ENCODE measurements around the gene TAF15.

TAF15 gene

GRCh38 chr17:35796942-35797341, 12.3 kb upstream of the TAF15 start:
- peaks cover 0 to 4% (median 0%) of the 10 kb centered on the region in 5 donors for H3K9me3 ChIP-seq (ENCODE audit: control insufficient read depth in 5 of 5, low read length in 5 of 5)
- no peak overlapping the region for H3K27ac ChIP-seq (ENCODE audit: low read depth, low read length)
- H3K9ac ChIP-seq (ENCODE audit: low read length in 5 of 5), result no peak overlapping the region
- peaks cover 6 to 65% (median 62%) of the 10 kb centered on the region in 5 donors for H3K4me1 ChIP-seq (ENCODE audit: control insufficient read depth in 5 of 5, insufficient read depth in 5 of 5, low read length in 5 of 5)
- no peak overlapping the region for H3K4me3 ChIP-seq (ENCODE audit: low read depth in 1 of 5, low read length in 5 of 5)
- no peaks in the 10 kb centered on the region for H3K36me3 ChIP-seq (ENCODE audit: control insufficient read depth in 5 of 5, insufficient read depth in 5 of 5, low read length in 5 of 5)
- H3K27me3 ChIP-seq (ENCODE audit: control insufficient read depth in 5 of 5, insufficient read depth in 4 of 5, low read length in 5 of 5), result peaks cover 0 to 2% (median 0%) of the 10 kb centered on the region in 5 donors

DNA sequence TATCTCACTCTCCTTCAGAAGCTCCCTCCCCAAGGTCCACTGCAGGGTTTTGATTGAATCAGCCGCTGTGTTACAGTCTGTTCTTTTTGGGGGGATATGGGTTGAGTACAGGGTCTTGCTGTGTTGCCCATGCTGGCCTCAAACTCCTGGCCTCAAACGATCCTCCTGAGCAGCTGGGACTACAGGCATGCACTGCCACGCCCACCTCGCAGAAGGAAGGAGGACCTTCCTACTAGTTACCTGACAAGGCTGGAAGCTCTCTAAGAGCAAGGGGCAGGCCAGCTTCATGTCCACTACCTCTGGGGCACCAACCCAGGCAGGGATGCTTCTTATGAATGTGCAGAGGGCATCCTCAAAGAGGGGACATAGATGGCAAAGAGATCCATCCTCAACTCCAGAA, 11.9 kb upstream of the TAF15 start:
- Histone ChIP-seq H3K27ac (ENCODE audit: low read depth, low read length) (no peak overlapping the region), H3K9me3 (ENCODE audit: control insufficient read depth in 5 of 5, low read length in 5 of 5) (peaks cover 0 to under 1% (median 0%) of the 10 kb centered on the region in 5 donors), H3K4me1 (ENCODE audit: control insufficient read depth in 5 of 5, insufficient read depth in 5 of 5, low read length in 5 of 5) (peaks cover 6 to 60% (median 60%) of the 10 kb centered on the region in 5 donors), H3K4me3 (ENCODE audit: low read depth in 1 of 5, low read length in 5 of 5) (no peak overlapping the region), H3K27me3 (ENCODE audit: control insufficient read depth in 5 of 5, insufficient read depth in 4 of 5, low read length in 5 of 5) (peaks cover 0 to 2% (median 0%) of the 10 kb centered on the region in 5 donors), H3K36me3 (ENCODE audit: control insufficient read depth in 5 of 5, insufficient read depth in 5 of 5, low read length in 5 of 5) (no peaks in the 10 kb centered on the region), H3K9ac (ENCODE audit: low read length in 5 of 5) (no peak overlapping the region)

- H3K36me3 ChIP-seq (ENCODE audit: control insufficient read depth in 5 of 5, insufficient read depth in 5 of 5, low read length in 5 of 5), result no peaks in the 10 kb centered on the region
- H3K4me3 ChIP-seq (ENCODE audit: low read depth in 1 of 5, low read length in 5 of 5), result no peak overlapping the region
- H3K27ac ChIP-seq (ENCODE audit: low read depth, low read length), result no peak overlapping the region
- no peak overlapping the region for H3K9ac ChIP-seq (ENCODE audit: low read length in 5 of 5)
- peaks cover 0 to 2% (median 0%) of the 10 kb centered on the region in 5 donors for H3K27me3 ChIP-seq (ENCODE audit: control insufficient read depth in 5 of 5, insufficient read depth in 4 of 5, low read length in 5 of 5)
- no peaks in the 10 kb centered on the region for H3K9me3 ChIP-seq (ENCODE audit: control insufficient read depth in 5 of 5, low read length in 5 of 5)
- peaks cover 6 to 55% (median 55%) of the 10 kb centered on the region in 5 donors for H3K4me1 ChIP-seq (ENCODE audit: control insufficient read depth in 5 of 5, insufficient read depth in 5 of 5, low read length in 5 of 5)
These were observed 11.4 kb upstream of the TAF15 start for GRCh38 chr17:35797918-35798317.

- Histone ChIP-seq H3K4me1 (ENCODE audit: control insufficient read depth in 5 of 5, insufficient read depth in 5 of 5, low read length in 5 of 5) (peaks cover 8 to 40% (median 36%) of the 10 kb centered on the region in 5 donors), H3K9ac (ENCODE audit: low read length in 5 of 5) (no peak overlapping the region), H3K27ac (ENCODE audit: low read depth, low read length) (no peak overlapping the region)
These were observed 9.3 kb upstream of the TAF15 start for GRCh38 chr17:35799942-35800341.

GRCh38 chr17:35801583-35802224, 7.6 kb upstream of the TAF15 start:
- Histone ChIP-seq H3K4me3 (ENCODE audit: low read depth in 1 of 5, low read length in 5 of 5) (no peak overlapping the region), H3K9me3 (ENCODE audit: control insufficient read depth in 5 of 5, low read length in 5 of 5) (no peaks in the 10 kb centered on the region), H3K27ac (ENCODE audit: low read depth, low read length) (peak overlapping the region; percentile 50), H3K9ac (ENCODE audit: low read length in 5 of 5) (no peak overlapping the region), H3K36me3 (ENCODE audit: control insufficient read depth in 5 of 5, insufficient read depth in 5 of 5, low read length in 5 of 5) (no peaks in the 10 kb centered on the region), H3K4me1 (ENCODE audit: control insufficient read depth in 5 of 5, insufficient read depth in 5 of 5, low read length in 5 of 5) (peaks cover 5 to 28% (median 24%) of the 10 kb centered on the region in 5 donors), H3K27me3 (ENCODE audit: control insufficient read depth in 5 of 5, insufficient read depth in 4 of 5, low read length in 5 of 5) (no peaks in the 10 kb centered on the region)

More at GRCh38 chr17:35799942-35800341, 9.3 kb upstream of the TAF15 start:
- Histone ChIP-seq H3K27me3 (ENCODE audit: control insufficient read depth in 5 of 5, insufficient read depth in 4 of 5, low read length in 5 of 5) (peaks cover 0 to 2% (median 0%) of the 10 kb centered on the region in 5 donors), H3K9me3 (ENCODE audit: control insufficient read depth in 5 of 5, low read length in 5 of 5) (no peaks in the 10 kb centered on the region), H3K4me3 (ENCODE audit: low read depth in 1 of 5, low read length in 5 of 5) (no peak overlapping the region), H3K36me3 (ENCODE audit: control insufficient read depth in 5 of 5, insufficient read depth in 5 of 5, low read length in 5 of 5) (no peaks in the 10 kb centered on the region)

- H3K27me3 ChIP-seq (ENCODE audit: control insufficient read depth in 5 of 5, insufficient read depth in 4 of 5, low read length in 5 of 5), result no peaks in the 10 kb centered on the region
- no peak overlapping the region for H3K4me3 ChIP-seq (ENCODE audit: low read depth in 1 of 5, low read length in 5 of 5)
- peaks cover 5 to 38% (median 27%) of the 10 kb centered on the region in 5 donors for H3K4me1 ChIP-seq (ENCODE audit: control insufficient read depth in 5 of 5, insufficient read depth in 5 of 5, low read length in 5 of 5)
- H3K9me3 ChIP-seq (ENCODE audit: control insufficient read depth in 5 of 5, low read length in 5 of 5), result no peaks in the 10 kb centered on the region
- no peak overlapping the region for H3K27ac ChIP-seq (ENCODE audit: low read depth, low read length)
- no peak overlapping the region for H3K9ac ChIP-seq (ENCODE audit: low read length in 5 of 5)
- H3K36me3 ChIP-seq (ENCODE audit: control insufficient read depth in 5 of 5, insufficient read depth in 5 of 5, low read length in 5 of 5), result no peaks in the 10 kb centered on the region
These were observed 4.6 kb upstream of the TAF15 start for GRCh38 chr17:35804658-35805192.

- H3K4me3 ChIP-seq (ENCODE audit: low read depth in 1 of 5, low read length in 5 of 5), result no peak overlapping the region
- H3K36me3 ChIP-seq (ENCODE audit: control insufficient read depth in 5 of 5, insufficient read depth in 5 of 5, low read length in 5 of 5), result no peaks in the 10 kb centered on the region
- H3K9me3 ChIP-seq (ENCODE audit: control insufficient read depth in 5 of 5, low read length in 5 of 5), result no peaks in the 10 kb centered on the region
- no peak overlapping the region for H3K27ac ChIP-seq (ENCODE audit: low read depth, low read length)
- H3K4me1 ChIP-seq (ENCODE audit: control insufficient read depth in 5 of 5, insufficient read depth in 5 of 5, low read length in 5 of 5), result peaks cover 7 to 35% (median 31%) of the 10 kb centered on the region in 5 donors
- no peak overlapping the region for H3K9ac ChIP-seq (ENCODE audit: low read length in 5 of 5)
- H3K27me3 ChIP-seq (ENCODE audit: control insufficient read depth in 5 of 5, insufficient read depth in 4 of 5, low read length in 5 of 5), result no peaks in the 10 kb centered on the region
These were observed 1.7 kb upstream of the TAF15 start for GRCh38 chr17:35807371-35808144.

GRCh38 chr17:35808240-35808961, 883 bp upstream of the TAF15 start:
- Histone ChIP-seq H3K36me3 (ENCODE audit: control insufficient read depth in 5 of 5, insufficient read depth in 5 of 5, low read length in 5 of 5) (no peaks in the 10 kb centered on the region), H3K4me3 (ENCODE audit: low read depth in 1 of 5, low read length in 5 of 5) (peak overlapping the region; percentile 67 to 94 (median 90)), H3K9ac (ENCODE audit: low read length in 5 of 5) (peak overlapping the region in 4 of 5 donors; percentile 53 to 97 (median 94)), H3K9me3 (ENCODE audit: control insufficient read depth in 5 of 5, low read length in 5 of 5) (no peaks in the 10 kb centered on the region), H3K27ac (ENCODE audit: low read depth, low read length) (peak overlapping the region; percentile 90), H3K27me3 (ENCODE audit: control insufficient read depth in 5 of 5, insufficient read depth in 4 of 5, low read length in 5 of 5) (no peaks in the 10 kb centered on the region), H3K4me1 (ENCODE audit: control insufficient read depth in 5 of 5, insufficient read depth in 5 of 5, low read length in 5 of 5) (peaks cover 7 to 35% (median 31%) of the 10 kb centered on the region in 5 donors)

DNA sequence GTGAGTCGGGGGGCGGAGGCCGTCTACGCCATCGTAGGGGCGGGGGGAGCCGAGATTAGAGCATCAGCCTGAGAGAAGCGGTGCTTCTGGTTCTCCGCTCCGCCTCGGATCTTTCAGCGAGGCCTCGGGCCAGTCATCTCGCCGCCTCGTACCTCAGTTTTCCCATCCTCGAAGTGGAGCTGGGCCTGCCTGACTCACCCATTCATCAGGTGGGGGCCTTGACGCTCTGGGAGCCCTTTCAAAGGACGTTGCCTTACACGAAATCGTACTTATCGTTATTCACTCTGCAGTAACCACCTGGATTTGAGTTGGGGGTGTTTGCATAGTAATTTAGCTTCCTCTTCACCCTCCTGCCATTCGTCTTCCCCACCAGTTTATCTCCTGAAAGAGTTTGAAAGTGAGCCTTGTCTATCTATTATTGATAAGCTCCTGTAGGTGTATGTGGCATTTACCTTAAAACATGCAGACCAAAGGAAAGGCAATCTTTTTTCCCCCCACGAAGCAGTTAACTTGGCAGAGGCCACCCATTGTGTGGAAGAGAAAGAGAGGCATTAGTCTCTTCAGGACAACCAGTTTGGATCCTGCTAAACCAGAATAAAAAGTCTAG, 674 bp downstream of the TAF15 start:
- Histone ChIP-seq H3K4me1 (ENCODE audit: control insufficient read depth in 5 of 5, insufficient read depth in 5 of 5, low read length in 5 of 5) (peaks cover 5 to 38% (median 31%) of the 10 kb centered on the region in 5 donors), H3K36me3 (ENCODE audit: control insufficient read depth in 5 of 5, insufficient read depth in 5 of 5, low read length in 5 of 5) (no peaks in the 10 kb centered on the region), H3K4me3 (ENCODE audit: low read depth in 1 of 5, low read length in 5 of 5) (peak overlapping the region; percentile 79 to 97 (median 93))

More for the DNA sequence above, 674 bp downstream of the TAF15 start:
- Histone ChIP-seq H3K27me3 (ENCODE audit: control insufficient read depth in 5 of 5, insufficient read depth in 4 of 5, low read length in 5 of 5) (no peaks in the 10 kb centered on the region), H3K9ac (ENCODE audit: low read length in 5 of 5) (peak overlapping the region; percentile 84 to 97 (median 93)), H3K9me3 (ENCODE audit: control insufficient read depth in 5 of 5, low read length in 5 of 5) (no peaks in the 10 kb centered on the region), H3K27ac (ENCODE audit: low read depth, low read length) (peak overlapping the region; percentile 90)

Data from subcutaneous abdominal adipose tissue (tissue), 5 donors.